ENCODE results near the gene FNDC11. TPM values are rescaled to one million over a fixed set of nuclear protein-coding genes. Genes with fewer than 3 reads are reported as not detected.
"Not testable (repeated sequence)": the region's sequence is repeated elsewhere in the genome, so short reads cannot be mapped to it uniquely, and the experiment has no call there.

Gene FNDC11
- polyA plus RNA-seq, 4 donors: 0.22 to 0.25 TPM; not detected in 2

GRCh38 chr20:63595416-63596127 lies 41.6 kb downstream of the FNDC11 start:
- H3K9me3 ChIP-seq (ENCODE audit: control insufficient read depth in 2 of 2, insufficient read depth in 1 of 2, low read depth in 1 of 2, low read length in 1 of 2): no peaks in the 10 kb centered on the region
- H3K27me3 ChIP-seq (ENCODE audit: control insufficient read depth in 3 of 3, insufficient read depth in 3 of 3, low read length in 3 of 3): no peaks in the 10 kb centered on the region
- DNase-seq (no peak), FAIRE-seq (no peak)
- no peaks in the 10 kb centered on the region for H3K4me1 ChIP-seq (ENCODE audit: control insufficient read depth in 3 of 3, insufficient read depth in 2 of 3, low read depth in 1 of 3, low read length in 2 of 3)
- H3K27ac ChIP-seq (ENCODE audit: low read depth in 1 of 3, low read length in 2 of 3): no peak overlapping the region
- H3K4me3 ChIP-seq (ENCODE audit: low read depth in 1 of 3, low read length in 3 of 3): no peak overlapping the region
- WGBS, 3 donors: 94 to 96% (median 94%) methylated on average over 23 to 30 of the region's 30 CpGs
- H3K36me3 ChIP-seq (ENCODE audit: control insufficient read depth in 3 of 3, insufficient read depth in 2 of 3, low read depth in 1 of 3, low read length in 3 of 3): peaks cover 3 to 91% (median 12%) of the 10 kb centered on the region in 3 donors

DNA sequence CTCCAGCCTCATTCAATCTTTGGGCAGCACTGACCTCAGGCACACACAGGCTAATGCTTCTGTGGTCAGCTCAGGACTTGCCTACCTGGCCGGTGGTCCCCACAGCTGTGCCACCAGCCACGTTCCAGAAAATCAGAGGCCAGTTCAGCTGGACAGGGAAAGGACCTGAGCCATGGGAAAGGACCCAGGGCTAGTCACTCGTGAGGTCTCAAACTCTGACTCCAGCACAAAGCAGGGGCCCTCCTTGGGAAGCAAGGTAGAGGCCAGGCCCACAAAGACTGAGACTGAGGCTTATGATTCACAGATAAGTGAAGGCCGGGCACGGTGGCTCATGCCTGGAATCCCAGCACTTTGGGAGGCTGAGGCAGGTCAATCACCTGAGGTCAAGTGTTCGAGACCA lies 42.5 kb downstream of the FNDC11 start:
- Histone ChIP-seq H3K9me3 (ENCODE audit: control insufficient read depth in 2 of 2, insufficient read depth in 1 of 2, low read depth in 1 of 2, low read length in 1 of 2) (no peaks in the 10 kb centered on the region), H3K4me3 (ENCODE audit: low read depth in 1 of 3, low read length in 3 of 3) (no peak overlapping the region), H3K4me1 (ENCODE audit: control insufficient read depth in 3 of 3, insufficient read depth in 2 of 3, low read depth in 1 of 3, low read length in 2 of 3) (no peaks in the 10 kb centered on the region), H3K27me3 (ENCODE audit: control insufficient read depth in 3 of 3, insufficient read depth in 3 of 3, low read length in 3 of 3) (no peaks in the 10 kb centered on the region), H3K36me3 (ENCODE audit: control insufficient read depth in 3 of 3, insufficient read depth in 2 of 3, low read depth in 1 of 3, low read length in 3 of 3) (peaks cover 3 to 92% (median 15%) of the 10 kb centered on the region in 3 donors), H3K27ac (ENCODE audit: low read depth in 1 of 3, low read length in 2 of 3) (no peak overlapping the region)
- 91 to 95% (median 93%) methylated on average over 6 of the region's 6 CpGs for WGBS, 3 donors
- FAIRE-seq: no peak
- no peak for DNase-seq

DNA sequence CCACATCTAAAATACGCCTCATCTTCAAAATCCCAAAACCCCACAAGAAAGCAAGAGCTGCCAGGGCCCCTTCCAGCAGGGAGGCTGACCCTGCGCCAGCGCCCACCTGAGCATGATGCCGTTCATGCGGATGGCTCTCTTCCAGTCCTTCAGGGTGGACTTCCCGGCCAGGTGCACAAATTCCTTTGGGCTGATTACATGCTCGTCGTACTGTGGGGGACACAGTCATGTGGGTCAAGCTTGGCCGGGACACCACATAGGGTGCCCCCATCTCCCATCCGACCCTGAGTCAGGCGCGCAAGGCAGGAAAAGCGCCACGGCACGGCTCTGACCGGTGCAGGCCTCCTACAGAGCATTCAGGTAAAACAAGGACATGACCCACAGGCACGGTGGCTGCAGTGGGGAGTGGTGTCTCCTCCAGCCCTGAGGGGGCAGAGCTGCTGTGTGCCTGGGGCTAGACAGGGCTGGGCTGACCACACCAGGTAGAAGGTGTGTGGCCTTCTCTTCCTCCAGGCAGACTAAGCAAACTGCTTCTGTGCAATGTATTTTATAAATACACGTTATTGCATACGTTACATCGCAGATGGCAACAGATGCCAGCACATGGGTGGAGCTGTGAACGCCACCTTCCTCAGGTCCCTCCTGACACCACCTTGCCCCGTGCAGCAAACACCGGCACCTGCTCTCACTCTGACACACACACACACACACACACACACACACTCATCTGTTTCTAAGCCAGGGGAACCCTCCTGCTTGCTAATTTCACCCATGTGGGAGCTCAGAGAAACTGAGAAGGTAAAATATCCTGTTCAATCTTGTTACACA lies 43.9 kb downstream of the FNDC11 start:
- Histone ChIP-seq H3K36me3 (ENCODE audit: control insufficient read depth in 3 of 3, insufficient read depth in 2 of 3, low read depth in 1 of 3, low read length in 3 of 3) (peaks cover 5 to 92% (median 21%) of the 10 kb centered on the region in 3 donors), H3K4me3 (ENCODE audit: low read depth in 1 of 3, low read length in 3 of 3) (no peak overlapping the region), H3K4me1 (ENCODE audit: control insufficient read depth in 3 of 3, insufficient read depth in 2 of 3, low read depth in 1 of 3, low read length in 2 of 3) (no peaks in the 10 kb centered on the region), H3K27me3 (ENCODE audit: control insufficient read depth in 3 of 3, insufficient read depth in 3 of 3, low read length in 3 of 3) (no peaks in the 10 kb centered on the region), H3K27ac (ENCODE audit: low read depth in 1 of 3, low read length in 2 of 3) (no peak overlapping the region), H3K9me3 (ENCODE audit: control insufficient read depth in 2 of 2, insufficient read depth in 1 of 2, low read depth in 1 of 2, low read length in 1 of 2) (no peaks in the 10 kb centered on the region)
- DNase-seq (no peak), FAIRE-seq (no peak)
- 88 to 91% (median 90%) methylated on average over 23 of the region's 23 CpGs for WGBS, 3 donors

- Histone ChIP-seq H3K27me3 (ENCODE audit: control insufficient read depth in 3 of 3, insufficient read depth in 3 of 3, low read length in 3 of 3) (no peaks in the 10 kb centered on the region), H3K9me3 (ENCODE audit: control insufficient read depth in 2 of 2, insufficient read depth in 1 of 2, low read depth in 1 of 2, low read length in 1 of 2) (no peaks in the 10 kb centered on the region), H3K4me3 (ENCODE audit: low read depth in 1 of 3, low read length in 3 of 3) (no peak overlapping the region), H3K4me1 (ENCODE audit: control insufficient read depth in 3 of 3, insufficient read depth in 2 of 3, low read depth in 1 of 3, low read length in 2 of 3) (no peaks in the 10 kb centered on the region), H3K36me3 (ENCODE audit: control insufficient read depth in 3 of 3, insufficient read depth in 2 of 3, low read depth in 1 of 3, low read length in 3 of 3) (peaks cover 6 to 88% (median 21%) of the 10 kb centered on the region in 3 donors), H3K27ac (ENCODE audit: low read depth in 1 of 3, low read length in 2 of 3) (no peak overlapping the region)
- no peak for DNase-seq
- FAIRE-seq: no peak
- WGBS, 3 donors: 90 to 94% (median 93%) methylated on average over 33 of the region's 33 CpGs
Observed at GRCh38 chr20:63598479-63599395, 44.8 kb downstream of the FNDC11 start.

- Histone ChIP-seq H3K27me3 (ENCODE audit: control insufficient read depth in 3 of 3, insufficient read depth in 3 of 3, low read length in 3 of 3) (no peaks in the 10 kb centered on the region), H3K27ac (ENCODE audit: low read depth in 1 of 3, low read length in 2 of 3) (no peak overlapping the region), H3K36me3 (ENCODE audit: control insufficient read depth in 3 of 3, insufficient read depth in 2 of 3, low read depth in 1 of 3, low read length in 3 of 3) (peaks cover 6 to 86% (median 21%) of the 10 kb centered on the region in 3 donors), H3K9me3 (ENCODE audit: control insufficient read depth in 2 of 2, insufficient read depth in 1 of 2, low read depth in 1 of 2, low read length in 1 of 2) (no peaks in the 10 kb centered on the region), H3K4me1 (ENCODE audit: control insufficient read depth in 3 of 3, insufficient read depth in 2 of 3, low read depth in 1 of 3, low read length in 2 of 3) (no peaks in the 10 kb centered on the region), H3K4me3 (ENCODE audit: low read depth in 1 of 3, low read length in 3 of 3) (no peak overlapping the region)
- DNase-seq (no peak), FAIRE-seq (no peak)
- 92 to 97% (median 95%) methylated on average over 27 of the region's 27 CpGs for WGBS, 3 donors
Observed at GRCh38 chr20:63599396-63600050, 45.6 kb downstream of the FNDC11 start.

- H3K4me3 ChIP-seq (ENCODE audit: low read depth in 1 of 3, low read length in 3 of 3); FAIRE-seq; H3K27ac ChIP-seq (ENCODE audit: low read depth in 1 of 3, low read length in 2 of 3); H3K9me3 ChIP-seq (ENCODE audit: control insufficient read depth in 2 of 2, insufficient read depth in 1 of 2, low read depth in 1 of 2, low read length in 1 of 2); DNase-seq; H3K27me3 ChIP-seq (ENCODE audit: control insufficient read depth in 3 of 3, insufficient read depth in 3 of 3, low read length in 3 of 3); H3K4me1 ChIP-seq (ENCODE audit: control insufficient read depth in 3 of 3, insufficient read depth in 2 of 3, low read depth in 1 of 3, low read length in 2 of 3): not testable (repeated sequence)
- 65 to 87% (median 75%) methylated on average over 7 to 8 of the region's 8 CpGs for WGBS, 3 donors
- peaks cover 6 to 71% (median 16%) of the 10 kb centered on the region in 3 donors for H3K36me3 ChIP-seq (ENCODE audit: control insufficient read depth in 3 of 3, insufficient read depth in 2 of 3, low read depth in 1 of 3, low read length in 3 of 3)
Observed at GRCh38 chr20:63601679-63602078, 47.7 kb downstream of the FNDC11 start.

DNA sequence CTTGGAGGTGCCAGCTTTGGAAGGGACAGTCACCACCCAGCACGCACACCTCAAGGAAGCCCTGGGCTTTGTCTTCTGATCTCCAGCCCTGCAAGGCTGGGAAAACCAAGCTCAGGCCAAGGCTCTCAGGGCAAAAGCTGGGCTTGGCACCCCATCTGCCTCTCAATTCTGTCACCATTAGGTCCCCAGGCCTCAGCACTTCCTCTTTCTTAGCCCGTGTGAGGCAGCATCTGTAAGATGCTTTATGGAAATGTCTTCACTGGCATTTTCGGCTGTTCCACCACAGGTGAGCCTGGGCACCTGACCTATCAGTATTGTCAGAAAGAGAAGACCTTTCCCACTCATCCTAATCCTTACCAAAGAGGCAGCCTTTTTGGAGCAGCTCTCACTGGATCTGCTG lies 48.4 kb downstream of the FNDC11 start:
- Histone ChIP-seq H3K4me3 (ENCODE audit: low read depth in 1 of 3, low read length in 3 of 3) (no peak overlapping the region), H3K27me3 (ENCODE audit: control insufficient read depth in 3 of 3, insufficient read depth in 3 of 3, low read length in 3 of 3) (no peaks in the 10 kb centered on the region), H3K27ac (ENCODE audit: low read depth in 1 of 3, low read length in 2 of 3) (no peak overlapping the region), H3K4me1 (ENCODE audit: control insufficient read depth in 3 of 3, insufficient read depth in 2 of 3, low read depth in 1 of 3, low read length in 2 of 3) (no peaks in the 10 kb centered on the region), H3K9me3 (ENCODE audit: control insufficient read depth in 2 of 2, insufficient read depth in 1 of 2, low read depth in 1 of 2, low read length in 1 of 2) (no peaks in the 10 kb centered on the region), H3K36me3 (ENCODE audit: control insufficient read depth in 3 of 3, insufficient read depth in 2 of 3, low read depth in 1 of 3, low read length in 3 of 3) (peaks cover 6 to 68% (median 16%) of the 10 kb centered on the region in 3 donors)
- no peak for FAIRE-seq
- 91 to 97% (median 93%) methylated on average over 3 of the region's 3 CpGs for WGBS, 3 donors
- DNase-seq: no peak
